AG09319 (cell line): ENCODE results near the gene SLC2A2.

Experiments
- DNase-seq: peaks from one replicate; pipeline ENCODE4 v3.0.0-alpha.2; 2010; ENCODE audit warnings: low read depth; ENCODE audit errors: extremely low read depth
- CTCF ChIP-seq: IDR thresholded peaks from 2 replicates; pipeline ENCODE4 v1.5.1; 2011; ENCODE audit warnings: low read depth, mild to moderate bottlenecking, inconsistent platforms, low read length, moderate library complexity

SLC2A2 gene

GRCh38 chr3:171059978-171060377 is 33.5 kb upstream of the SLC2A2 start:
- no peak for DNase-seq
- TF ChIP-seq CTCF: no peak

- no peak for DNase-seq
- TF ChIP-seq CTCF: no peak
These were observed 32.5 kb upstream of the SLC2A2 start for GRCh38 chr3:171058873-171059603.

- TF ChIP-seq CTCF: no peak
- no peak for DNase-seq
These were observed 31.5 kb upstream of the SLC2A2 start for GRCh38 chr3:171058058-171058457.

DNA sequence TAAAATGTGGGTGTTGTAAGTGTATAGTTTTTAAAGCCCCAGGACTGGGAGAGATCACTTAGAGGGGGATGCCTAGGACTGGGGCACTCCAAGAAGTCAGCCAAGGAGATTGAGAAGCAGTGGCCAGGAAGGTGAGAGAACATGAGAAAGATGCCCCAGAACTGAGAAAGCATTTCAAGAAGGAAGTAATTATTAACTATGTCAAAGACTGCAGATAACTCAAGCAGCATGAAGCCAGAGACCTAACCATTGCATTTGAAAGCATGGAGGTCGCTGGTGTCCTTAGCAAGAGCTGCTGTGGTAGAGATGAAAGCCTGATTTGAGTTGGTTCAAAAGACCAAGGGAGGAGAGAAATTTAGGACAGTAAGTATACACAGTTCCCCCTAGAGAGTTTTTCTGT is 30.6 kb upstream of the SLC2A2 start:
- no peak for DNase-seq
- TF ChIP-seq CTCF: no peak

- no peak for TF ChIP-seq CTCF
- no peak for DNase-seq
These were observed 30.0 kb upstream of the SLC2A2 start for GRCh38 chr3:171056528-171056927.

- TF ChIP-seq CTCF: no peak
- DNase-seq: no peak
These were observed 29.0 kb upstream of the SLC2A2 start for GRCh38 chr3:171055336-171056178.

- no peak for DNase-seq
- TF ChIP-seq CTCF: no peak
These were observed 28.4 kb upstream of the SLC2A2 start for GRCh38 chr3:171054921-171055320.
